HL-60/S4 treated with retinoic acid at 250 ng/mL for 4 days and 3 days (cell line): ENCODE measurements around the gene LPIN2.

Experiments
- in situ Hi-C: fragments of 300-500 bp; cut with MboI; formaldehyde crosslinking; loops from 2 replicates; pipeline ENCODE4 v1.7.0; 2022; ENCODE audit warnings: low sequenced_read_pairs

Gene LPIN2

DNA sequence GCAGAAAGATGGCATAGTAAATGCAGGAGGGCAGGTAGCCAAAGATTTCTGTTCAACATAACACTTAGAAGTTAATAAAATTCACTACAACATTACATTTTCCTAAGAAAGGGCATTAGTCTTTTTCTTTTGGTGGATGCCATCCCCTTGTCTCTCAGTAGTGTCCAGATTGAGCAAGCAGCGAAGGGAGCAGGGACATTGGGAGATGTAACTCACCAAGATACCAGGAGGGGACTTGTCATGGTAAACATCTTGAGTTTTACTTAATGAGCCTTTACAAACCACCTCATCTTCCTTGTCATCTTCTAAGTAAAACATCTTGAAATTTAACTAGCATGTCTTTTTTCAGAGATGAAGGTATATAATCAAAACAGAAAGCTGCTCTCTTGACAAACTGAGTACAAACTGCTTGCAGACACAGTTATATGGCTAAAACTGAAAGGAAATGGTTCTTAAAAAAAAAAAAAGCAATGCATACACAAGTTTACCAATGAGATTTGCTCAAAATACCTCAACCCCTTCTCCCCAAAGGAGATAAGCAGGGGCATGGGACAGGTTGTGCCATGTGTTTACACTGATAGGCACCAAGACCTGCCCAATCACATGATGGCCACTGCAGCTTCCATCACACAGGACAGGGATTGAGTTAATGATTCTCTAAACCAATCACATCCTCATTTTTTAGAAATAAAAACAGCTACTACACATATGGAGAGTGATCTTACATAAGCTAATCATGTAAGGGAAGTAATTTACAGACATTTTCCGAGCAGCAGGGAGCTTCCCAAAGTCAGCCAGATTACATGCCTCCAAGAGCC lies 30.3 kb downstream of the LPIN2 start:
- in situ Hi-C loops = no loop called here

DNA sequence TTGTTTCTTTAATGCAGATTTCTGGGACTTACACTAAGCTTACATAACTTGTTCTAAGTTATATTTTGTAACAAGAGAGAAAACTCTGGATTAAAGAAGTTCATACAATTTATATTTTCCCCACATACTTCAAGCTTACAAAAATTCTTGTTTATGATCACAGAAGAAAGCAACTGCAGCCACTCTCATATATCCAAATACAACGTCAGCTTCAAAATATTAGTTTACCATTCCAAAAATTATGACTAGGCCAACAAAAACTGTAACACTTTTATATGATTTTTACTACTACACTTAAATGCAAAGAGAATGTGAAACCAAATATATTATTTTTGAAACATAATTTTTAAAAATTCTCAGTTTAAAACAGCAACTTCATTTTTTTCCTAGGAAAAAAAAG lies 30.9 kb downstream of the LPIN2 start:
- in situ Hi-C loops = no loop called here

DNA sequence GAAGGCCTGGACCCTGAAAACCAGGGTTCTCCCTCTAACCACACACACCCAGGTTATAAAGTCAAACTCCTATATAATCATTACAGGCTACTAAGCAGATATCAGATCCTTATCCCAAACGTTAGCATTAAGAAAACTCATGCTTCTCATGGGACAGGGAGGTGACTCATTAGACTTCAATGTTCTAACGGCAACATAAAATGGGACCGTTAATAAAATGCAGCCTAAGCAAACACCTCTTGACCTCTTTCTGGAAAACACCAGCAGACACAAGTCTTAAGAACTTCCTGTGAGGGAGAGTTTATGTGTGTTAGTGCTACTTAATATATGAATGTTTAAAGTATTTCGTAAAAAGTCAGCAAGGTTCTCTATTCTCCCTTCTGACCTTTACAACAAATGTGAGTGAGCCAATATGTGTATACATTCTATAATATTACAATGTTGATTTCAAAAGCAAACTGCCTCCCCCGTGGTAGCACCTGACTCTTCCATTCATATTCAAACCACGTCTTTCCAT lies 31.7 kb downstream of the LPIN2 start:
- in situ Hi-C loops = no loop called here

DNA sequence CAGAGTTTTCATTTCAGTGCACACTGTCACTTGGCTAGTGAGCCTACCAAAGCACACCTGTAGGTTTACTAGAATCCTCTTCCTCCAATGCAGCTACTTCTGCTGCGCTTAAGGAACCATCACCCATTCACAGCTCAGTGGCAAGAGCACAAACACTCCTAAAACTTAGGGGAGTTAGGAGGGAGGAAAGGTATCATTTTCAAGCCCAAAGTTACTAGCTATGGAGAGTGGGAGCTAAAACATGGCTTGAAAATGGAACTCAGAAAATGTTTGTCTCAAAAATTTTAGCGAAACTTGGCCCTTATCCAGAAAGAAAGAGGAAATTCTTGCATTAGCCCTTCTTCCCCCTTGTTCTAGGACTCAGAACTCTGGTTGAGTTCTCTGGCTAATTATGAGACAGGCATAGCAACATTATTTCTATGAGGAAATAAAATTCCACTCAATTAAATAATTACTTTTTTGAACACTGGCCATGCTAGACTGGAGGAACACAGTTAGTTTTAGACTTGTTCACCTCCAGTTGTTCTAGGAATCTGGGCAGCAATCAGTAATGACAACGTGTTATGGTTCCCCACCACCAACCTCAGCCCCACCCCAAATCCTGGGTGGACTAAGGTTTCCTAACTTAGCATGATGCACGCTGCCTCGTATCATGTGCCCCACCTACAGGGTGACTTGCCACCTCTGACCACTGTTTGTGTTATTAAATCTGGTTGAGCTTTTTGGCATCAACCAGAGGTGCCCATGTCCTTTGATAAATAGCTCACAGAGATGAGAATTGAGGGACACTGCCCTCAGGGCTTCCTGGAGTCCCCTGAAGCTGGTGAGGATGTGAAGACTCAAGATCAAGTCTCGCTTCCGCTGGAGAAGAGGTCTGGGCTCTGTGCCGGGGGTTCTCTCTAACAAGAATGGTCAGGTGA lies 32.8 kb downstream of the LPIN2 start:
- in situ Hi-C loops = no loop called here

DNA sequence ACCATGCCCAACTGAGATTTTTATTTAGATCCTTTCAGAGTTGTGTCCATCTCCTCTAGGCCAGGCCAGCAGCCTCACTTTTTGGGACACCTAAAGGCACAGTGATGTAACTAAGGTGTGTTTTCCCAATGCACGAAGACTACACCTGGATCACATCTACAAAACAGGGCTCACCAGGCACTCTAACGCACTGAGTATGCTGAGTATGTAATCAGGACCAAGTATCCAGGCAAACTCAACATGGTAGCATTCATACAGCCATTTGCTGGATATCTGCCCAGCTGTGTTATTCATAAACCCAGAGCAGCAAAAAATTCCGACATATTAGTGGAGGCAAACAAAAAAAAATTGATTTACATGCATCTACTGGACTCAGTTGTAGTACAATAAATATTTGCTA lies 33.8 kb downstream of the LPIN2 start:
- in situ Hi-C loops = no loop called here

DNA sequence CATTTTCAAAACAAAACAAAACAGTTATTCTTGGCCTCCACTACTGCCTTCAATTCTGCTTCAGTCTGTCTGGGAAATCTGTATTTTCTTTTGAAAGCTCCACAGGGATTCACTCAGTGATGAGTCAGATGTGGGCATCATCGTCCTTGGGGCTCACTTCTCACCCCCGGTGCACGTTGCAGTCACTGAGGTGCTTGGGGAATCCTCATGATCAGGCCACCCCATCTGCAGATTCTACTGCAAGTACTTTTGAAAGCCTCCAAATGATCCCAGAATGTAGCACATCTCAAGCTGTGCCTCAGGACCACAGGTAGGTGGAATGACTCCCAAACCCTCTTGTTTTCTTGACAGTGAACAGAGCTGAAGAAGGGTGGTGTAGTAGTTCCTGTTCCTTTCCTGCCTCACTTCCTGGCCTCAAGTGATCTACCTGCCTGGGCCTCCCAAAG lies 34.3 kb downstream of the LPIN2 start:
- in situ Hi-C loops = no loop called here

DNA sequence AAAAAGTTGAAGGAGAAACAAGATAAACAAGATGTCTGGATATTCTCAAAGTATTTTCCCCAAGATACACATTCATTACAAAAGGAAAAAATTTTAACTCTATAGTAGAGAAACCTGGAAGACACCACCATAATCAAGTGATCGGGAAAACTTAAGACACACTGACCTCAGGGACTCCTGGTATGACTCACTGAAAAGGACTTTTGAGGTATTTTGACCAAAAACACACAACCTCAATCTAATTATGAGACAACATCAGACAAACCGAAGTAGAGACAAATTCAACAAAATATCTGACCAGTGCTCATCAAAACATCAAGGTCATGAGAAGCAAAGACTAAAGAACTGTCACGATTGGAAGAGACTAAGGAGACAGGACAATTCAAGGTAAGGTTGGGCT lies 34.7 kb downstream of the LPIN2 start:
- in situ Hi-C loops = no loop called here

DNA sequence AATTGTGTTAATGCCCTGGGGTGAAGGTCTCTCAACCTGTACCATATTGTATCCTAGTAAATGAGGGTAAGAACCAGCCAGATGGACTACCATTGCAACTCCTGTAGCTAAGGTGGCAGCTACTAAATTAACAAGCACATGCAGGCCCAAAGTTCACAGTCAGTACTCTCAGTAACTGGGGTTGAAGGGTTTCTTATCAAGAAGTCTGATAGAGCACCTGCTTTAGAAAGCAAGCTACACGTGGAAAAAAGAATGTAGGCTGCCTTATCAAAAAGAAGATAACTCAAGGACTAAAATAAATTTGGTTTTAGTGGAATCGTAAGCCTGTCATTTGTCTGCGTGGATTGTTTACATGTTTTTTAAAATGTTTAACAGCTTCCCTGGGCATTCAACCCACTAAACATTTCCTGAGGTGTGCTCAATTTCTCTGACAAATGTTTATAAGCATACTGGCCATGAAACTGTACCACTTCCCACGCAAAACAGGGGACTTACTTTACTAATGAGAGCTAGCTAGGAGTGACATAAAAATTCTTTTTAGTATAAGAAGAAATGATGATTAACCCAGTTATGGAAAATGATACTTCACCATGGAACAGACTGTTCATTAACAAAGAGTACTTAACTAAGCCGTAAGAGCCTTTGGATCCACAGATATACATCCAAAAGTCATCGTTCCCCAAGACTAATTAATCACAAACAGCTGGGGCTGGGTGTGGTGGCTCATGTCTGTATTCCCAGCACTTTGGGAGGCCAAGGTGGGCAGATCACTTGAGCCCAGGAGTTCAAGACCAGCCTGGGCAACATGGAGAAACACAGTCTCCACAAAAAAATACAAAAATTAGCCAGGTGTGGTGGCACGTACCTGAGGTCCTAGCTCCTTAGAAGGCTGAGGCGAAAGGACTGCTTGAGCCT lies 36.5 kb downstream of the LPIN2 start:
- in situ Hi-C loops = no loop called here

DNA sequence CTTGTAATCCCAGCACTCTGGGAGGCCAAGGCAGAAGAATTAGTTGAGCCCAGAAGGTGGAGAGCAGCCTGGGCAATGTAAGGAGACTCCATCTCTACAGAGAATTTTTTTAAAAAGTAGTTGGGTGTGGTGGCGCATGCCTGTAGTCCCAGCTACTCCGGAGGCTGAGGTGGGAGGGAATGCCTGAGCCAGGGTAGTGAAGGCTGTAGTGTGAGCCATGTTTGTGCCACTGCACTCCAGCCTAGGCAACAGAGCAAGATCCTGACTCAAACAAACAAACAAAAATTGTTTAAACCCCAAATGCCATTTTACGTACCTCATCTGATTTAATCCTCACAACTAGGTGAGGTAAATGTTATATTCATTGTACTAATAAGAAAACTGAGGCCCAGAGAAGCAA lies 38.2 kb downstream of the LPIN2 start:
- in situ Hi-C loops = no loop called here

DNA sequence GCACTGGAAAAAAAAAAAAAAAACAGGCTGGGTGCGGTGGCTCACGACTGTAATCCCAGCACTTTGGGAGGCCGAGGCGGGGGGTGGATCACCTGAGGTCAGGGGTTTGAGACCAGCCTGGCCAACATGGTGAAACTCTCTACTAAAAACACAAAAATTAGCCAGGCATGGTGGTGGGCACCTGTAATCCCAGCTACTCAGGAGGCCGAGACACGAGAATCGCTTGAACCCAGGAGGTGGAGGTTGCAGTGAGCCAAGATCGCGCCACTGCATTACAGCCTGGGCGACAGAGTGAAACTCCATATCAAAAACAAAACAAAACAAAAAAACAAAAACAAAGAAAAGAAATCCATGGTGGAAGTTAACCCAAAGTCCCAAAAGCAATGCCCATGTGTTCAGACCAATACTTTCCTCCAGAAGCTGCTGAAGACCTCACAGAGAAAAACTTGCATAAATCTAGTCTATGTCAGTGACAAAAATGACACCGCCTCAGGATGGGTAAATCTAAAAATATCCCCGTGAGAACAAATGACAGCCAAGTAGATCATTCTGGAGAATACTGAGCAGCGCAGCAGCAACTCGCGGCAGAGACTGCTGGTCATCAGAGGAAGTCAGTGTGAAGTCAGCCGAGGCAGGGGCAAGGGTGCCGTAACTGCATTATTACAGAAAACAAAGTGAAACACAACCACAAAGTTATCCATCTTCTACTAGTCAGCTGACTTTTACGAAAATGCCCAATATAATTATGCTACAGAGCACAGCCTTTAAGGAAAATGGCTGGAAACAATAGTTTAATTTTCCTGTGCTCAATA lies 41.0 kb downstream of the LPIN2 start:
- in situ Hi-C loops = no loop called here

DNA sequence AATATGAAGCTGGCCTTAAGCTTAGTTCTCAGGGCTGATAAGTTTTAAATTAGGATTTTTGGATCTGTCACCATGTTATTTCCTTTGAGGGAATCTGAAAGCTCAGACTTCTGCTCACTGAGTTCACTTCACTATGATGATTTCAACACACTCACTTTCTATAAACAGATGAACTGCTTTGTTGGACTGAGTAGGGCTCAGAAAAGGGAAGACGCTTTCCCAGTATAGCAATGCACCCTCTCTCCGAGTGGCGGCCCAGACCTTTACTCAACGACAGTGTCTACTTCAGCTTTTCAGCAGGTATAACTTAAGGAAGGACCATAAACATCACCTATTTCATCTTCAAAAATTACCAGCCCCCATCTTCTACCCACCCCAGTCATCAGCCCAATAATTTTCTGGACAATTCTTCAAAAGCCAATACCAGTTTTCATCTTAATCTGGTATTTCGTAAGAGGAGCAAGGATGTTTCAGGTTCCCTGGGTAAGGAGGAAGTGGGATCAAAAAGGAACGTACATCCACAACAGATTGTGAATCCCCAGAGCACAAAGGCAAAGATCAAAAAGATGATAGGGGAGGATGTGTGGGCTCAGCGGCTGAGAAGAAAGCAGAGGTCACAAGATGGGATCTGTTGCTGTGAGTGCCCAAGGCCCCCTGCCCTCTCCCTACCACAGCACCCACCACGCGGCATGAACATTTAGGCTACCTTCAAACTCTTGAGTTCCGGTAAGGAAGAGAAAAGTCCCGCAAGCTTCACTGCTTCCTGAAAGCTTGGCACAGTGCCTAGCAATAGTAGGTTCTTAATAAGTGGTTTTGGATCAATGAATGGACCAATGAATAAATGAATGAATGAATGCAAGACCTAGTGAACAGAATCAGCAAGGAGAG lies 41.9 kb downstream of the LPIN2 start:
- in situ Hi-C loops = no loop called here

DNA sequence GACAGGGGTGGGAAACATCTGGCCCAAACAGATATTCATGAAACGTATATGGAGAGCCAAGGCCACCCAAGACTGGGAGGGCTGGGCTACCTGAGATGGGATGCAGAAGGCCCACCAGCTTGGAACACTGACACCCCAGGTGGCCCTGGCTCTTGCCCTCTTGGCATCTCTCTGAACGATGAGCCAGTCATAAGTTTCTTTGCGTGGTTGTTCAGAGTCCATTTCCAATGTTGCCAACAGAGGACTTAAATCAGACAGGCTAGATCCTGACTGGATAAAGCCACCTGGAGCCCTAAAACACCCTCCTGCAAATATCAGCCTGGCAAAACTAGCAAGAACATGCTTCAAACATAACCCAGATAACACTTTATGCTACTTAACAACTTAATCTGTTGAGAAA lies 42.6 kb downstream of the LPIN2 start:
- in situ Hi-C loops = no loop called here

DNA sequence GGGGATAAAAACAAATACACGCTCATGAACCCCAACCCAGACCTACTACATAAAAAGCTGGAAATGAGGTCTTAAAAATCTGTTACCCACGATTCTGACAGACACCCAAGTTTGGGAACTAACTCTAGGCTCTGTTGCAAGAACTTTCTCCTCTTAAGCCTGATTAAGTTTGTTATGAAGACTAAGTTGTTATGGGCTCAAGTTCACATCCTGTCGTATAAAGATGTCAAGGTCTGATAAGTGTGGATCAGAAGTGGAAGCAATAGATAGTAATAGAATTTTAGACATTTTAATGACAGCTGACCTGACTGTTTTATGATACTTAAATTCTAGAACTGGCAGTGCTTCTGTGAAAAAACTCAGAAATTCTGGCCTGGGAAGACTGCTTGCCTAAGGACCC lies 43.2 kb downstream of the LPIN2 start:
- in situ Hi-C loops = no loop called here

DNA sequence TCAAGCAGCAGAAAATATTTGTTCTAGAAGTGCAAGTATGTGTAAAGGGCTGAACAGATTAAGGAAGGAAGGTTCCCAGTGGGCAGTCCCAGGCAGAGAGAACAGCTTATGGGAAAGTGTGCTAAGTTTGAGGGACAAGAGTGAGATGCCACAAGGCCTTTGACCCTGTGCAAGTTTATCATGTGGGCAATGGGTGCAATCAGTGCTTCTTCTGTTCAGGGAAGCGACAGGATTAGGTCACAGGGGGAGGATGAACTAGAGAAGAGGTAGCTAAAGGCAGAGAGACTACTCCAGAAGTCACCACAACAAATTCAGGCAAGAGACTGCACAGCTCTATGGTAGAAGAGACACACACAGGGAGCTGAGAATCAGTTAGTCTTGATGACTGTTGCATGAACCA lies 44.3 kb downstream of the LPIN2 start:
- in situ Hi-C loops = no loop called here

DNA sequence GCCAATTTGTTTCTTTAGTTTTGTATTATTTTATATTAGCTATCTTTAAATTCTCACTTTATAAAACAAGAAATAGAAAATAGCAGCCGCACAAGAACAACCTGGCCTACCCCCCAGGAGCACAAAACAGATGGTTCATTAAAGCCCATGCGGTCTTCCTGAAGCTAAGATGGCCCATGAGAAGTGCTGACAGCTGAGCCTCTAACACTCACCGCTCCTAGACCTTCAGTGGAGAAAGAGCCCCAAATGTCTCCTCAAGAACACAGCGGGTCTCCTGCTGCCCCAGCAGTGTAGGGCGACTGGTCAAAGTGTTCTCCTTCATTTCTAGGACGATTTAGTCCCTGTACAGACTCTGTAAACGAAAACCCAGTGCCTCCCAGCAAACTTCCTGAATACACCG lies 45.1 kb downstream of the LPIN2 start:
- in situ Hi-C loops = no loop called here

DNA sequence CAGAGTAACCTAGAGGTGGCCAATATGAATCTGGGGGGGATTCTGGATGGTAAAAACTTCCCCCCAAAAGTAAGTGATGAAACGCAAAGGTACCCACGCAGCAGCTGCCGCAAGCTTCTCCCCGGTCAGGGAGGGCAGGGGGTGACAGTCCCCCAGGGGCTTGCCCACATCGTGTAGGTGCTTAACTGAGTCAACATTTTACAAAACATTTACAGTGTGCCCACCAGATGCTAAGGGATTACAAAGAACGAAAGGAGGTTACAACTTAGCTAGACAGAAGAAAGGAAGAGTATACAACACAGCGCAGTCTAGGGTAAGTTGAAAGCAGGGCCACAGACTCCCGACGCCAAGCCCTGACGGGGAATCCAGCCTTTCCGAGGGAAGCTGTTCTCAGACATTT lies 45.6 kb downstream of the LPIN2 start:
- in situ Hi-C loops = no loop called here

DNA sequence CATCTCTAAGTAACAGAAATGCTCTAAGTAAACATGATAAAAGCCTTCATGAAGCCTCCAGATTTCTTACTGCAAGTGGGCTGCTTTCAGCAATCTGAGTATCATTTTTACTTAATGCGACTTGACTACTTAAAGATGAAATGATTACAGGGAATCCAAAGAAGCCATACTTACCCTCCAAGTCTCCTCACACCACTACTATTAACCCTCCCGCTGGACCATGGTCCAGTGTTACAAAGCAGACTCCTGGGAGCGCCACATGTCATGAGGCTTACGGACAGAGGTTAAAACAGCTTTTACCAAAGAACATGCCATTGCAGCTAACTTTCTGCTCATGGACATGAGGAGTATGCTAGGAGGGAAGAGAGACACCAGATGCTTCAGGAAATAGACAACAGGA lies 46.4 kb downstream of the LPIN2 start:
- in situ Hi-C loops = no loop called here

DNA sequence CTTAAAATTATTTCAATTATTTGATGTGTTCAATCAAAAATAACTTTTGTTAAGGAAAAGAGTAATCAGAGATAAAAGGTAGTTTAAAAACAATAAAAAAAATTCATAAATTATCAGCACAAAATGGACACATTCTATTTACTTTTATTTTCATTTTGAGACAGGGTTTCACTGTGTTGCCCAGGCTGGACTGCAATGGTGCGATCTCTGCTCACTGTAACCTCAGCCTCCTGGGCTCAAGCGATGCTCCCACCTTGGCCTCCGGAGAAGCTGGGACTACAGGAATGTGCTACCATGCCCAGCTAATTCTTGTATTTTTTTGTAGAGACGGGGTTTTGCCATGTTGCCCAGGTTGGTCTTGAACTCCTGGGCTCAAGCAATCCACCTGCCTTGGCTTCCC lies 47.1 kb downstream of the LPIN2 start:
- in situ Hi-C loops = no loop called here
